Measurements from ENCODE around the gene NPC2.
"Not testable (repeated sequence)": the region's sequence is repeated elsewhere in the genome, so short reads cannot be mapped to it uniquely, and the experiment has no call there.

The NPC2 gene

GRCh38 chr14:74457565-74457895, 35.6 kb downstream of the NPC2 start:
- Mint-ChIP-seq H3K27ac (no peak overlapping the region), H3K4me3 (no peak overlapping the region), H3K36me3 (no peaks in the 10 kb centered on the region), H3K9me3 (no peaks in the 10 kb centered on the region), H3K4me1 (no peaks in the 10 kb centered on the region), H3K27me3 (peaks cover 56% of the 10 kb centered on the region)
- DNase-seq = no peak
- CTCF ChIA-PET = no interaction called here

- Mint-ChIP-seq H3K36me3 (no peaks in the 10 kb centered on the region), H3K9me3 (no peaks in the 10 kb centered on the region), H3K4me3 (no peak overlapping the region), H3K27ac (no peak overlapping the region), H3K4me1 (no peaks in the 10 kb centered on the region), H3K27me3 (peaks cover 56% of the 10 kb centered on the region)
- CTCF ChIA-PET = no interaction called here
- DNase-seq = no peak
These were observed 36.2 kb downstream of the NPC2 start for GRCh38 chr14:74456684-74457564.

GRCh38 chr14:74454397-74454796, 38.7 kb downstream of the NPC2 start:
- DNase-seq, H3K4me1 Mint-ChIP-seq, H3K9me3 Mint-ChIP-seq, H3K4me3 Mint-ChIP-seq, CTCF ChIA-PET, H3K36me3 Mint-ChIP-seq, H3K27ac Mint-ChIP-seq: not testable (repeated sequence)
- peaks cover 40% of the 10 kb centered on the region for H3K27me3 Mint-ChIP-seq

GRCh38 chr14:74444866-74445265, 48.2 kb downstream of the NPC2 start:
- Mint-ChIP-seq H3K9me3 (no peaks in the 10 kb centered on the region), H3K4me1 (no peaks in the 10 kb centered on the region), H3K36me3 (no peaks in the 10 kb centered on the region), H3K27me3 (peaks cover 20% of the 10 kb centered on the region), H3K4me3 (no peak overlapping the region), H3K27ac (no peak overlapping the region)
- no peak for DNase-seq
- CTCF ChIA-PET = interaction anchor here (0.6 kb wide), 1 partner anchor 24 kb away, joined by 3 read pairs; no protein-coding TSS in a partner anchor

- Mint-ChIP-seq H3K36me3 (no peaks in the 10 kb centered on the region), H3K4me1 (no peaks in the 10 kb centered on the region), H3K27me3 (peaks cover 10% of the 10 kb centered on the region), H3K9me3 (no peaks in the 10 kb centered on the region), H3K4me3 (no peak overlapping the region), H3K27ac (no peak overlapping the region)
- CTCF ChIA-PET = interaction anchor here (0.6 to 1.0 kb wide), 2 partner anchors 15 to 420 kb away, joined by 3 read pairs; no protein-coding TSS in a partner anchor
- DNase-seq = no peak
These were observed 50.3 kb downstream of the NPC2 start for GRCh38 chr14:74442757-74443156.

- CTCF ChIA-PET = no interaction called here
- Mint-ChIP-seq H3K4me3 (no peak overlapping the region), H3K36me3 (no peaks in the 10 kb centered on the region), H3K27ac (no peak overlapping the region), H3K4me1 (no peaks in the 10 kb centered on the region), H3K9me3 (no peaks in the 10 kb centered on the region), H3K27me3 (peaks cover 13% of the 10 kb centered on the region)
- DNase-seq = no peak
These were observed 52.0 kb downstream of the NPC2 start for GRCh38 chr14:74441113-74441512.

GRCh38 chr14:74438351-74438915, 54.7 kb downstream of the NPC2 start:
- H3K36me3 Mint-ChIP-seq = no peaks in the 10 kb centered on the region
- CTCF ChIA-PET = no interaction called here
- peaks cover 27% of the 10 kb centered on the region for H3K27me3 Mint-ChIP-seq
- DNase-seq = no peak
- no peak overlapping the region for H3K4me3 Mint-ChIP-seq
- H3K9me3 Mint-ChIP-seq = no peaks in the 10 kb centered on the region
- no peak overlapping the region for H3K27ac Mint-ChIP-seq
- H3K4me1 Mint-ChIP-seq = no peaks in the 10 kb centered on the region

- Mint-ChIP-seq H3K27me3 (peaks cover 28% of the 10 kb centered on the region), H3K4me3 (no peak overlapping the region), H3K36me3 (no peaks in the 10 kb centered on the region), H3K9me3 (no peaks in the 10 kb centered on the region), H3K4me1 (no peaks in the 10 kb centered on the region), H3K27ac (no peak overlapping the region)
- DNase-seq = no peak
- CTCF ChIA-PET = no interaction called here
These were observed 55.5 kb downstream of the NPC2 start for GRCh38 chr14:74437496-74438053.

GRCh38 chr14:74434294-74434693, 58.8 kb downstream of the NPC2 start:
- no peaks in the 10 kb centered on the region for H3K4me1 Mint-ChIP-seq
- H3K36me3 Mint-ChIP-seq = no peaks in the 10 kb centered on the region
- CTCF ChIA-PET = no interaction called here
- no peak overlapping the region for H3K27ac Mint-ChIP-seq
- peaks cover 51% of the 10 kb centered on the region for H3K27me3 Mint-ChIP-seq
- H3K9me3 Mint-ChIP-seq = no peaks in the 10 kb centered on the region
- no peak overlapping the region for H3K4me3 Mint-ChIP-seq
- DNase-seq = no peak

GRCh38 chr14:74429991-74430390, 63.1 kb downstream of the NPC2 start:
- H3K4me1 Mint-ChIP-seq = peaks cover 3% of the 10 kb centered on the region
- no peaks in the 10 kb centered on the region for H3K9me3 Mint-ChIP-seq
- no peak overlapping the region for H3K4me3 Mint-ChIP-seq
- peaks cover 78% of the 10 kb centered on the region for H3K27me3 Mint-ChIP-seq
- CTCF ChIA-PET = no interaction called here
- H3K36me3 Mint-ChIP-seq = no peaks in the 10 kb centered on the region
- no peak for DNase-seq
- no peak overlapping the region for H3K27ac Mint-ChIP-seq

All from activated naive CD4-positive, alpha-beta T cell treated with anti-CD3 and anti-CD28 coated beads, Interleukin-2, amount 10 ng/mL, durations not matched to agents 7 days and 5 days (primary cell).